IMR-90 (cell line): Measurements from ENCODE around the gene UBL7. TPM values are rescaled to one million over a fixed set of nuclear protein-coding genes. Genes with fewer than 3 reads are reported as not detected.

ENCODE experiments used
- ATAC-seq: fragments of 200-7000 bp; cut with Tn5 transposase; 2 replicates; pipeline ENCODE4 v1.9.1; 2020; ENCODE audit warnings: low read depth, mild to moderate bottlenecking, moderate library complexity
- BruUV-seq: library from RNA; stranded (reverse); fragments of 400-500 nt; replicated peaks from 2 replicates; lab custom pipeline; 2021; lab: Mats Ljungman, UMichigan
- CTCF ChIA-PET: fragments of 300-600 bp; formaldehyde crosslinking; extraction: SDS; loops from one replicate; lab custom pipeline; 2021; ENCODE audit warnings: antibody characterized with exemption; lab: Yijun Ruan, JAX
- POLR2A ChIA-PET: fragments of 300-600 bp; sonication (Branson Sonifier 250); formaldehyde crosslinking; loops from one replicate; lab custom pipeline; 2022; ENCODE audit warnings: antibody characterized with exemption; ENCODE audit not compliant: unreplicated experiment; lab: Charles Lee
- DNase-seq: peaks from one replicate; pipeline ENCODE4 v3.0.0; 2013
- H2AFZ ChIP-seq: replicated peaks from 2 replicates; pipeline ENCODE3; 2013; ENCODE audit warnings: low read length, mild to moderate bottlenecking; ENCODE audit not compliant: poor library complexity
- H2AK5ac ChIP-seq: 2 replicates; pipeline ENCODE4 v1.6.1; 2013; ENCODE audit warnings: low read depth, low read length, inconsistent platforms
- H2AK9ac ChIP-seq: replicated peaks from 2 replicates; pipeline ENCODE3; 2013; ENCODE audit warnings: mild to moderate bottlenecking, low read depth, low read length, moderate library complexity; ENCODE audit not compliant: poor library complexity
- H2BK120ac ChIP-seq: 2 replicates; pipeline ENCODE4 v1.6.1; 2013; ENCODE audit warnings: low read depth, low read length, inconsistent platforms
- H2BK15ac ChIP-seq: 3 replicates; pipeline ENCODE4 v1.6.1; 2013; ENCODE audit warnings: low read depth, low read length, inconsistent platforms
- H2BK20ac ChIP-seq: 2 replicates; pipeline ENCODE4 v1.6.1; 2013; ENCODE audit warnings: low read depth, mild to moderate bottlenecking, inconsistent platforms, low read length, moderate library complexity
- H2BK5ac ChIP-seq: 2 replicates; pipeline ENCODE4 v1.6.1; 2013; ENCODE audit warnings: mild to moderate bottlenecking, low read depth, low read length, inconsistent platforms; ENCODE audit not compliant: poor library complexity, severe bottlenecking
- H3K14ac ChIP-seq: replicated peaks from 2 replicates; pipeline ENCODE4 v1.6.1; 2013; ENCODE audit warnings: low read depth, low read length, inconsistent platforms
- H3K18ac ChIP-seq: 2 replicates; pipeline ENCODE4 v1.6.1; 2013; ENCODE audit warnings: low read depth, low read length, control low read depth
- H3K23ac ChIP-seq: 2 replicates; pipeline ENCODE4 v1.6.1; 2013; ENCODE audit warnings: low read depth, low read length, inconsistent platforms
- H3K27ac ChIP-seq: 2 replicates; pipeline ENCODE4 v1.5.1; 2013; ENCODE audit warnings: mild to moderate bottlenecking, control low read depth, low read length; ENCODE audit not compliant: insufficient read depth
- H3K27me3 ChIP-seq: 2 replicates; pipeline ENCODE4 v1.6.1; 2013; ENCODE audit warnings: low read length; ENCODE audit not compliant: control insufficient read depth, insufficient read depth
- H3K36me3 ChIP-seq: 2 replicates; pipeline ENCODE4 v1.6.1; 2013; ENCODE audit warnings: low read length, mixed read lengths; ENCODE audit not compliant: control insufficient read depth, insufficient read depth
- H3K4ac ChIP-seq: 2 replicates; pipeline ENCODE4 v1.6.1; 2013; ENCODE audit warnings: low read depth, low read length, inconsistent platforms
- H3K4me1 ChIP-seq: 2 replicates; pipeline ENCODE4 v1.6.1; 2013; ENCODE audit warnings: low read length, mixed read lengths; ENCODE audit not compliant: control insufficient read depth, insufficient read depth
- H3K4me2 ChIP-seq: 2 replicates; pipeline ENCODE4 v1.6.1; 2013; ENCODE audit warnings: low read depth, mild to moderate bottlenecking, control low read depth, low read length, moderate library complexity
- H3K4me3 ChIP-seq: 2 replicates; pipeline ENCODE4 v1.5.1; 2013; ENCODE audit warnings: low read depth, mild to moderate bottlenecking, control low read depth, low read length, moderate library complexity; ENCODE audit not compliant: insufficient read depth
- H3K56ac ChIP-seq: 2 replicates; pipeline ENCODE4 v1.6.1; 2013; ENCODE audit warnings: low read length, inconsistent platforms; ENCODE audit not compliant: insufficient read depth; ENCODE audit errors: extremely low read depth
- H3K79me1 ChIP-seq, 2 experiments: 2 replicates each; pipeline ENCODE4 v1.6.1; 2013; ENCODE audit warnings: low read length in 2 of 2, inconsistent platforms in 1 of 2, low read depth in 1 of 2
- H3K9ac ChIP-seq: 2 replicates; pipeline ENCODE4 v1.6.1; 2013; ENCODE audit warnings: low read depth, low read length, control low read depth
- H3K9me1 ChIP-seq: 2 replicates; pipeline ENCODE4 v1.6.1; 2013; ENCODE audit warnings: low read length, inconsistent platforms; ENCODE audit not compliant: insufficient read depth
- H3K9me3 ChIP-seq: 2 replicates; pipeline ENCODE4 v1.6.1; 2013; ENCODE audit warnings: low read length; ENCODE audit not compliant: control insufficient read depth, insufficient read depth
- H4K20me1 ChIP-seq: 2 replicates; pipeline ENCODE4 v1.6.1; 2013; ENCODE audit warnings: low read length, inconsistent platforms; ENCODE audit not compliant: insufficient read depth
- H4K5ac ChIP-seq: 2 replicates; pipeline ENCODE4 v1.6.1; 2013; ENCODE audit warnings: mild to moderate bottlenecking, low read depth, low read length, control low read depth
- H4K8ac ChIP-seq, 2 experiments: 2 replicates each; pipeline ENCODE4 v1.6.1; 2013; ENCODE audit warnings: low read depth in 2 of 2, low read length in 2 of 2, control low read depth in 1 of 2, inconsistent platforms in 1 of 2
- H4K91ac ChIP-seq: 2 replicates; pipeline ENCODE4 v1.6.1; 2013; ENCODE audit warnings: low read depth, low read length, inconsistent platforms; ENCODE audit not compliant: insufficient read depth
- CEBPB ChIP-seq: IDR thresholded peaks from 2 replicates; pipeline ENCODE4 v1.6.1; 2012; ENCODE audit warnings: low read depth, low read length, improper control_type of control experiment
- CHD1 ChIP-seq: IDR thresholded peaks from 2 replicates; pipeline ENCODE4 v1.6.1; 2012; ENCODE audit warnings: low read depth, low read length, improper control_type of control experiment
- FOS ChIP-seq: fragments of 150-350 bp; IDR thresholded peaks from 2 replicates; pipeline ENCODE4 v1.6.1; 2016; ENCODE audit warnings: low read depth, low read length
- MAFK ChIP-seq: IDR thresholded peaks from 2 replicates; pipeline ENCODE4 v1.6.1; 2012; ENCODE audit warnings: low read depth, low read length, improper control_type of control experiment
- MAZ ChIP-seq: IDR thresholded peaks from 2 replicates; pipeline ENCODE4 v1.6.1; 2012; ENCODE audit warnings: low read depth, mild to moderate bottlenecking, low read length, improper control_type of control experiment, moderate library complexity, borderline replicate concordance
- MXI1 ChIP-seq: IDR thresholded peaks from 2 replicates; pipeline ENCODE4 v1.6.1; 2012; ENCODE audit warnings: low read depth, mild to moderate bottlenecking, low read length, moderate library complexity, borderline replicate concordance
- NFE2L2 ChIP-seq: fragments of 150-350 bp; IDR thresholded peaks from 2 replicates; pipeline ENCODE4 v1.6.1; 2016; ENCODE audit warnings: low read depth, mild to moderate bottlenecking, low read length
- POLR2A ChIP-seq: IDR thresholded peaks from 2 replicates; pipeline ENCODE4 v1.6.1; 2012; ENCODE audit warnings: mild to moderate bottlenecking, low read depth, low read length
- RAD21 ChIP-seq: IDR thresholded peaks from 2 replicates; pipeline ENCODE4 v1.6.1; 2012; ENCODE audit warnings: low read length, improper control_type of control experiment
- RCOR1 ChIP-seq: IDR thresholded peaks from 2 replicates; pipeline ENCODE4 v1.6.1; 2012; ENCODE audit warnings: mild to moderate bottlenecking, low read length, improper control_type of control experiment; ENCODE audit not compliant: insufficient replicate concordance
- RFX5 ChIP-seq: IDR thresholded peaks from 2 replicates; pipeline ENCODE4 v1.8.0; 2012; ENCODE audit warnings: low read depth, mild to moderate bottlenecking, low read length, moderate library complexity
- SMC3 ChIP-seq: fragments of 150-350 bp; IDR thresholded peaks from 2 replicates; pipeline ENCODE4 v1.6.1; 2016; ENCODE audit warnings: low read depth, mild to moderate bottlenecking, antibody characterized with exemption, low read length, moderate library complexity
- WGBS, 2 experiments: methylation state at CpG; one replicate each; pipeline versions ENCODE4 v1.1.5 to v1.1.7; 2013; ENCODE audit warnings: missing lambda C conversion rate in 2 of 2; ENCODE audit not compliant: insufficient read length in 1 of 2; ENCODE audit errors: extremely low coverage in 2 of 2; 5-methylcytosine and 5-hydroxymethylcytosine counted together
- dilution Hi-C: fragments of 300-500 bp; cut with HindIII; formaldehyde crosslinking; loops from one replicate; pipeline ENCODE4 v1.14.3; 2018; ENCODE audit warnings: low sequenced_read_pairs; ENCODE audit not compliant: unreplicated experiment
- in situ Hi-C: fragments of 300-500 bp; cut with MboI; formaldehyde crosslinking; loops from 3 replicates; pipeline ENCODE4 v1.14.3; 2019; ENCODE audit warnings: low sequenced_read_pairs, inconsistent platforms, mixed read lengths
- intact Hi-C: fragments of 100-400 bp; cut with micrococcal nuclease; formaldehyde crosslinking; loops from 2 replicates; pipeline ENCODE4 v1.10.0; 2022
- polyA plus RNA-seq, 3 experiments: library from polyadenylated mRNA; depleted of rRNA; stranded (reverse); fragments of >200 nt; gene quantifications; 2 replicates each; pipeline ENCODE4 v1.2.3, GENCODE V29; 2012; ENCODE audit warnings: low replicate concordance in 1 of 3
- total RNA-seq: library from RNA; depleted of rRNA; stranded (reverse); fragments of >200 nt; gene quantifications from 2 replicates; pipeline ENCODE4 v1.2.3, GENCODE V29; 2012
- TF ChIP-seq, protein P1 (sequence below): conservative IDR thresholded peaks from 2 replicates; pipeline ENCODE4 v1.5.1; 2012; ENCODE audit warnings: mild to moderate bottlenecking, low read depth, low read length, improper control_type of control experiment
- TF ChIP-seq, protein P2 (sequence below): fragments of 150-350 bp; IDR thresholded peaks from 2 replicates; pipeline ENCODE4 v1.6.1; 2017; ENCODE audit warnings: mild to moderate bottlenecking, antibody characterized with exemption, low read length, low read depth

UBL7 gene
- total and polyA plus RNA-seq, 2 of the 4 experiments (the other 2 are of a cell fraction) = 68.1 to 78.4 TPM

DNA sequence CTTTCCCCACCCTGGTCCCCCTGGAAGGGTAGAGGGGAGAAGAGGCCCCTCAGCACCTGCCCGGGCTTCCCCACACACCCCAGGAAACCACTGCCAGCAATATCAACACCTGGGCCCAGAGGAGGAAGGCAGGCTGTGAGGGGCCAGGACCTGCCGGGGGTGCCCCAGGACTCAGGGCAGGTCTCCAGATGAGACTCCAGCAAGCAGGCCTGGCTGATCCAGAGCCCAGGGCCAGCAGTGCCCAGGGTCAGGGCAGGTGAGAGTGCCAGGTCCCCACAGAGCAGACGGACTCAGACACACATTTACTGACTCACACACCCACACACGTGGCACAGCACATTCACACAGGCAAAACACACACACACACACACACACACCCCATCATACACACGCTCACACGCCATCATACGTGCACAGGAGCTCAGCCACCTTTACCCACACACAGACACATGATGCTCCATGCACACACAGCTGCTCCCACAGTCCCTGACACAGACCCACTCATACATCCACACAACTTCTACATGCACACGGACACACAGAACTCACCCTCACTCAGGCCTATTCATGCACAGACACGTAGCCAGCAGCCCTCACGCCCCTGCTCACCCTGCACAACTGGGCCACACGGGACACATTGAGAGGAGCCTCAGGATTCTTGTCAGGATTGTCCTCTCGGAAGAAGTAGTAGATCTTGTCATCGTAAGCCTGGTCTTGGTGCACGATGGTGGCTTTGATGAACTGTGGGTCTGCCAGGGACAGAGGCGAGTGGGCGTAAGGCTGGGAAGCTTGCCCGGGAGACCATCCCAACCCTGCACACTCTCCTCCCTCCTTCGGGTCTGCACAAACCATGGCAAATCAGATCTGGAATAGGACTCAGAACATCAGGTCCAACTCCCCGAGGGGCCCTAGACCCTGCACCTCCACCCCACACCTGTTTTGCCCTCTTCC lies 44.7 kb downstream of the UBL7 start:
- CTCF ChIA-PET = no interaction called here
- Histone ChIP-seq H2AK9ac (peak overlapping the region; percentile 17), H2BK120ac (0 out of 2 replicates have a peak overlapping the region, but pooled peaks have one; percentile 1), H3K9ac (no peak overlapping the region), H3K36me3 (peaks cover 8% of the 10 kb centered on the region), H3K27ac (no peak overlapping the region), H3K14ac (peak overlapping the region; percentile 34; the same call in 1 of the 2 replicates), H3K79me1 (peaks cover 22 to 74% of the 10 kb centered on the region in 2 experiments), H4K5ac (no peak overlapping the region), H4K91ac (no peak overlapping the region), H3K27me3 (no peaks in the 10 kb centered on the region), H3K23ac (no peak overlapping the region), H2BK5ac (peak overlapping the region; percentile 40), H2BK20ac (no peak overlapping the region), H3K4me3 (no peak overlapping the region), H3K9me1 (peaks cover 22% of the 10 kb centered on the region), H3K18ac (no peak overlapping the region), H3K9me3 (no peaks in the 10 kb centered on the region), H3K56ac (no peak overlapping the region), H2AK5ac (peak overlapping the region; percentile 47), H4K8ac (no peak overlapping the region), H2AFZ (peak overlapping the region; percentile 14), H2BK15ac (no peak overlapping the region), H3K4me1 (peaks cover 20% of the 10 kb centered on the region), H3K4ac (0 out of 2 replicates have a peak overlapping the region, but pooled peaks have one; percentile 15), H3K4me2 (no peak overlapping the region), H4K20me1 (no peaks in the 10 kb centered on the region)
- dilution Hi-C loops (no loop called here), in situ Hi-C loops (no loop called here), intact Hi-C loops (no loop called here)
- POLR2A ChIA-PET = no interaction called here
- DNase-seq = no peak
- WGBS, 2 experiments = 83% methylated on average over 7 of the region's 19 CpGs; no CpG with 5 or more reads in 1 of the 2 experiments
- no peak for ATAC-seq
- BruUV-seq = no TSS peak
- no peak for TF ChIP-seq NFE2L2
- TF ChIP-seq, protein P1, sequence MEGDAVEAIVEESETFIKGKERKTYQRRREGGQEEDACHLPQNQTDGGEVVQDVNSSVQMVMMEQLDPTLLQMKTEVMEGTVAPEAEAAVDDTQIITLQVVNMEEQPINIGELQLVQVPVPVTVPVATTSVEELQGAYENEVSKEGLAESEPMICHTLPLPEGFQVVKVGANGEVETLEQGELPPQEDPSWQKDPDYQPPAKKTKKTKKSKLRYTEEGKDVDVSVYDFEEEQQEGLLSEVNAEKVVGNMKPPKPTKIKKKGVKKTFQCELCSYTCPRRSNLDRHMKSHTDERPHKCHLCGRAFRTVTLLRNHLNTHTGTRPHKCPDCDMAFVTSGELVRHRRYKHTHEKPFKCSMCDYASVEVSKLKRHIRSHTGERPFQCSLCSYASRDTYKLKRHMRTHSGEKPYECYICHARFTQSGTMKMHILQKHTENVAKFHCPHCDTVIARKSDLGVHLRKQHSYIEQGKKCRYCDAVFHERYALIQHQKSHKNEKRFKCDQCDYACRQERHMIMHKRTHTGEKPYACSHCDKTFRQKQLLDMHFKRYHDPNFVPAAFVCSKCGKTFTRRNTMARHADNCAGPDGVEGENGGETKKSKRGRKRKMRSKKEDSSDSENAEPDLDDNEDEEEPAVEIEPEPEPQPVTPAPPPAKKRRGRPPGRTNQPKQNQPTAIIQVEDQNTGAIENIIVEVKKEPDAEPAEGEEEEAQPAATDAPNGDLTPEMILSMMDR = no peak
- TF ChIP-seq SMC3 = no peak
- no peak for TF ChIP-seq CEBPB
- TF ChIP-seq MXI1 = no peak
- TF ChIP-seq, protein P2, sequence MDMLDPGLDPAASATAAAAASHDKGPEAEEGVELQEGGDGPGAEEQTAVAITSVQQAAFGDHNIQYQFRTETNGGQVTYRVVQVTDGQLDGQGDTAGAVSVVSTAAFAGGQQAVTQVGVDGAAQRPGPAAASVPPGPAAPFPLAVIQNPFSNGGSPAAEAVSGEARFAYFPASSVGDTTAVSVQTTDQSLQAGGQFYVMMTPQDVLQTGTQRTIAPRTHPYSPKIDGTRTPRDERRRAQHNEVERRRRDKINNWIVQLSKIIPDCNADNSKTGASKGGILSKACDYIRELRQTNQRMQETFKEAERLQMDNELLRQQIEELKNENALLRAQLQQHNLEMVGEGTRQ = no peak
- TF ChIP-seq RAD21 = no peak
- no peak for TF ChIP-seq RFX5
- TF ChIP-seq FOS = no peak
- no peak for TF ChIP-seq MAZ
- no peak for TF ChIP-seq RCOR1
- TF ChIP-seq POLR2A = no peak
- TF ChIP-seq MAFK = no peak
- no peak for TF ChIP-seq CHD1
